HCT116 (cell line): ENCODE measurements around the gene TAGLN3. TPM values are rescaled to one million over a fixed set of nuclear protein-coding genes. Genes with fewer than 3 reads are reported as not detected.

Experiments used
- ATAC-seq: fragments of 200-7000 bp; cut with Tn5 transposase; 2 replicates; pipeline ENCODE4 v1.9.1; 2020; ENCODE audit warnings: mild to moderate bottlenecking, moderate library complexity
- BruUV-seq: library from RNA; stranded (reverse); fragments of 400-500 nt; replicated peaks from 2 replicates; lab custom pipeline; 2021; lab: Mats Ljungman, UMichigan
- CTCF ChIA-PET: fragments of 300-600 bp; sonication (Branson Sonifier 250); formaldehyde crosslinking; loops from one replicate; lab custom pipeline; 2021; ENCODE audit warnings: antibody characterized with exemption; lab: Charles Lee
- POLR2A ChIA-PET: fragments of 300-600, 350-600 bp; sonication (Branson Sonifier 250); formaldehyde crosslinking; loops from one replicate; lab custom pipeline; 2021; ENCODE audit warnings: antibody characterized with exemption; lab: Charles Lee
- RAD21 ChIA-PET, 2 experiments: fragments of 300-600 bp; sonication (Branson Sonifier 250); formaldehyde crosslinking; loops; one replicate each; lab custom pipeline; 2023; ENCODE audit warnings: low total read pairs in 2 of 2; ENCODE audit not compliant: uncharacterized antibody in 2 of 2, unreplicated experiment in 2 of 2, low non-redundant PET in 1 of 2; lab: Charles Lee
- DNase-seq: peaks from one replicate; pipeline ENCODE4 v3.0.0-alpha.2; 2010; ENCODE audit warnings: low read depth, low spot score
- H2AFZ ChIP-seq: fragments of 200-600 bp; shearing (Covaris generic), sonication (generic); 2 replicates; pipeline ENCODE4 v1.6.1; 2017; ENCODE audit warnings: low read depth, mixed run types, mixed read lengths, antibody characterized with exemption, low read length; ENCODE audit not compliant: poor library complexity, severe bottlenecking
- H3K27ac ChIP-seq: 2 replicates; pipeline ENCODE4 v1.5.1; 2012; ENCODE audit warnings: low read depth, low read length
- H3K27me3 ChIP-seq: fragments of 200-600 bp; sonication (generic); 2 replicates; pipeline ENCODE4 v1.6.1; 2016; ENCODE audit warnings: mixed run types, low read length, mixed read lengths; ENCODE audit not compliant: insufficient read depth
- H3K36me3 ChIP-seq, 2 experiments: fragments of 200-500 bp in 1 of 2; fragments of 200-600 bp in 1 of 2; sonication (Bioruptor generic) in 1 of 2; sonication (generic) in 1 of 2; 2 replicates each; pipeline versions ENCODE4 v1.5.1 to v1.6.1; 2014 to 2016; ENCODE audit warnings: low read length in 2 of 2, inconsistent platforms in 1 of 2, mixed read lengths in 1 of 2, mixed run types in 1 of 2; ENCODE audit not compliant: insufficient read depth in 2 of 2, control insufficient read depth in 1 of 2
- H3K4me1 ChIP-seq, 2 experiments: fragments of 200-600 bp in 1 of 2; sonication (generic) in 1 of 2; 2 replicates each; pipeline versions ENCODE4 v1.5.1 to v1.6.1; 2012 to 2017; ENCODE audit warnings: low read length in 2 of 2, inconsistent platforms in 1 of 2, mild to moderate bottlenecking in 1 of 2, mixed read lengths in 1 of 2, mixed run types in 1 of 2, moderate library complexity in 1 of 2; ENCODE audit not compliant: insufficient read depth in 2 of 2, control insufficient read depth in 1 of 2
- H3K4me2 ChIP-seq: fragments of 200-600 bp; sonication (generic); 2 replicates; pipeline ENCODE4 v1.6.1; 2017; ENCODE audit warnings: mixed run types, low read length, mixed read lengths
- H3K4me3 ChIP-seq, 2 experiments: fragments of 200-600 bp in 1 of 2; sonication (generic) in 1 of 2; replicated peaks in 1 of 2; 2 replicates each; pipeline ENCODE4 v1.5.1; 2011 to 2016; ENCODE audit warnings: low read length in 2 of 2, control low read depth in 1 of 2, low read depth in 1 of 2, mild to moderate bottlenecking in 1 of 2, mixed read lengths in 1 of 2, mixed run types in 1 of 2
- H3K79me2 ChIP-seq: fragments of 200-600 bp; sonication (generic); 2 replicates; pipeline ENCODE4 v1.6.1; 2017; ENCODE audit warnings: mild to moderate bottlenecking, mixed run types, low read length, moderate library complexity, mixed read lengths; ENCODE audit not compliant: insufficient read depth
- H3K9ac ChIP-seq: fragments of 200-600 bp; sonication (generic); 2 replicates; pipeline ENCODE4 v1.6.1; 2016; ENCODE audit warnings: low read length, mixed read lengths
- H3K9me2 ChIP-seq: fragments of 200-600 bp; sonication (generic), shearing (Covaris generic); 2 replicates; pipeline ENCODE4 v1.6.1; 2017; ENCODE audit warnings: mixed run types, mild to moderate bottlenecking, moderate library complexity; ENCODE audit not compliant: insufficient read depth
- H3K9me3 ChIP-seq, 2 experiments: fragments of 200-500 bp in 1 of 2; fragments of 200-600 bp in 1 of 2; sonication (Bioruptor generic) in 1 of 2; sonication (generic) in 1 of 2; 2 replicates each; pipeline ENCODE4 v1.6.1; 2014 to 2017; ENCODE audit warnings: low read length in 2 of 2, mixed read lengths in 2 of 2, inconsistent platforms in 1 of 2, low read depth in 1 of 2, mild to moderate bottlenecking in 1 of 2, mixed run types in 1 of 2, moderate library complexity in 1 of 2; ENCODE audit not compliant: control insufficient read depth in 1 of 2, insufficient read depth in 1 of 2
- H4K20me1 ChIP-seq: fragments of 200-600 bp; sonication (generic), shearing (Covaris generic); 2 replicates; pipeline ENCODE4 v1.6.1; 2017; ENCODE audit warnings: mixed run types, mild to moderate bottlenecking, moderate library complexity; ENCODE audit not compliant: insufficient read depth
- CEBPB ChIP-seq: IDR thresholded peaks from 2 replicates; pipeline ENCODE4 v1.6.1; 2012; ENCODE audit warnings: low read depth
- POLR2A ChIP-seq: IDR thresholded peaks from 2 replicates; pipeline ENCODE4 v1.7.0; 2011; ENCODE audit warnings: borderline replicate concordance; ENCODE audit not compliant: insufficient read depth, insufficient read length; ENCODE audit errors: extremely low read depth
- SIN3A ChIP-seq: IDR thresholded peaks from 2 replicates; pipeline ENCODE4 v1.6.1; 2012; ENCODE audit warnings: low read depth
- ZFX ChIP-seq: fragments of 450-650 bp; IDR thresholded peaks from 2 replicates; pipeline ENCODE4 v1.6.1; 2017
- intact Hi-C: fragments of 100-400 bp; cut with micrococcal nuclease; formaldehyde crosslinking; loops from 2 replicates; pipeline ENCODE4 v1.10.0; 2022
- total RNA-seq: library from RNA; stranded (reverse); gene quantifications from one replicate; pipeline ENCODE4 v1.2.1, GENCODE V29; 2021; ENCODE audit not compliant: unreplicated experiment

TAGLN3 gene
- total RNA-seq, 1 experiment from 2014 or later, result 0.64 TPM

- Histone ChIP-seq H4K20me1 (no peaks in the 10 kb centered on the region), H3K4me2 (0 out of 2 replicates have a peak overlapping the region, but pooled peaks have one; percentile 2), H3K9ac (no peak overlapping the region), H3K9me3 (no peaks in the 10 kb centered on the region), H3K9me2 (no peaks in the 10 kb centered on the region), H3K4me3 (no peak overlapping the region), H3K27me3 (no peaks in the 10 kb centered on the region), H3K4me1 (peaks cover 0 to 26% of the 10 kb centered on the region in 2 experiments; a peak in 2 of 4 replicates), H2AFZ (no peak overlapping the region), H3K27ac (no peak overlapping the region), H3K79me2 (no peaks in the 10 kb centered on the region), H3K36me3 (no peaks in the 10 kb centered on the region)
- no peak for DNase-seq
- no TSS peak for BruUV-seq
- no peak for ATAC-seq
- TF ChIP-seq CEBPB (no peak), POLR2A (no peak), ZFX (no peak)
- ChIA-PET POLR2A (interaction anchor here (1.5 kb wide), 1 partner anchor 33 kb away, joined by 3 read pairs; no protein-coding TSS in a partner anchor), CTCF (no interaction called here), RAD21 (no interaction called here)
- intact Hi-C loops, result no loop called here
Observed at GRCh38 chr3:112046599-112046998, 47.9 kb downstream of the TAGLN3 start.

GRCh38 chr3:112047264-112047663, 48.5 kb downstream of the TAGLN3 start:
- ATAC-seq (no peak), DNase-seq (no peak)
- H2AFZ ChIP-seq, result no peak overlapping the region
- peaks cover 0 to 26% of the 10 kb centered on the region in 2 experiments; a peak in 2 of 4 replicates for H3K4me1 ChIP-seq
- no peaks in the 10 kb centered on the region for H3K79me2 ChIP-seq
- no peaks in the 10 kb centered on the region for H3K27me3 ChIP-seq
- H3K9ac ChIP-seq, result no peak overlapping the region
- ChIA-PET POLR2A (no interaction called here), RAD21 (no interaction called here), CTCF (no interaction called here)
- no peaks in the 10 kb centered on the region for H3K9me3 ChIP-seq
- H4K20me1 ChIP-seq, result no peaks in the 10 kb centered on the region
- no peak overlapping the region for H3K4me3 ChIP-seq
- no peak overlapping the region for H3K27ac ChIP-seq
- no peaks in the 10 kb centered on the region for H3K36me3 ChIP-seq
- 0 out of 2 replicates have a peak overlapping the region, but pooled peaks have one; percentile 2 for H3K4me2 ChIP-seq
- BruUV-seq, result no TSS peak
- no peak for TF ChIP-seq SIN3A
- TF ChIP-seq, all 23 proteins: peak for 0
- H3K9me2 ChIP-seq, result no peaks in the 10 kb centered on the region
- intact Hi-C loops, result no loop called here
